ENCODE results near the gene LSP1. TPM values are rescaled to one million over a fixed set of nuclear protein-coding genes. Genes with fewer than 3 reads are reported as not detected.
A peak's percentile ranks its signal among the peaks of the same experiment; 100 is the strongest.

The LSP1 gene
- total and polyA plus RNA-seq, 2 donors from 2014 or later = 8.4 to 26.1 TPM

- Histone ChIP-seq H3K4me3 (ENCODE audit: low read length in 3 of 3) (no peak within 1 kb of the TSS), H3K4me1 (ENCODE audit: control insufficient read depth in 2 of 3, insufficient read depth in 2 of 3, low read depth in 1 of 3, low read length in 3 of 3) (peaks cover 0 to 10% (median 0%) of the 10 kb centered on the region in 3 donors), H3K9me3 (ENCODE audit: control insufficient read depth in 2 of 3, insufficient read depth in 1 of 3, low read length in 3 of 3) (no peaks in the 10 kb centered on the region), H3K9ac (ENCODE audit: low read length in 3 of 3) (peak within 1 kb of the TSS in 1 of 3 donors; percentile 40), H3K27ac (ENCODE audit: low read depth in 2 of 2, low read length in 2 of 2) (peak within 1 kb of the TSS; percentile 76 to 91), H3K27me3 (ENCODE audit: control insufficient read depth, insufficient read depth, low read length) (no peaks in the 10 kb centered on the region), H3K36me3 (ENCODE audit: control insufficient read depth in 2 of 3, insufficient read depth in 3 of 3, low read length in 3 of 3) (no peaks in the 10 kb centered on the region)
- DNase-seq = peak in 2 of 5 donors; percentile 42 to 84
- intact Hi-C loops (cut with DNase I) = loop anchor here (5.0 to 10.0 kb wide), 2 partner anchors 143 to 320 kb away; no protein-coding TSS in a partner anchor
- FAIRE-seq = no peak
- no peak for TF ChIP-seq CTCF (IDR thresholded peaks at IDR 0.05; ENCODE audit: borderline replicate concordance, extremely low read depth, insufficient read depth)
These were observed 17.9 kb upstream of the LSP1 start, which contains the start of gene SYT8 for GRCh38 chr11:1834779-1835670. TSS of gene SYT8 (plus strand) at chr11:1834990. CDS start at chr11:1835106, 116 bp downstream.

- DNase-seq = peak in 1 of 5 donors; percentile 48
- Histone ChIP-seq H3K9me3 (ENCODE audit: control insufficient read depth in 2 of 3, insufficient read depth in 1 of 3, low read length in 3 of 3) (no peaks in the 10 kb centered on the region), H3K4me3 (ENCODE audit: low read length in 3 of 3) (no peak overlapping the region), H3K27ac (ENCODE audit: low read depth in 2 of 2, low read length in 2 of 2) (no peak overlapping the region), H3K4me1 (ENCODE audit: control insufficient read depth in 2 of 3, insufficient read depth in 2 of 3, low read depth in 1 of 3, low read length in 3 of 3) (peaks cover 0 to 9% (median 0%) of the 10 kb centered on the region in 3 donors), H3K27me3 (ENCODE audit: control insufficient read depth, insufficient read depth, low read length) (no peaks in the 10 kb centered on the region), H3K36me3 (ENCODE audit: control insufficient read depth in 2 of 3, insufficient read depth in 3 of 3, low read length in 3 of 3) (no peaks in the 10 kb centered on the region), H3K9ac (ENCODE audit: low read length in 3 of 3) (no peak overlapping the region)
- no peak for TF ChIP-seq CTCF (IDR thresholded peaks at IDR 0.05; ENCODE audit: borderline replicate concordance, extremely low read depth, insufficient read depth)
- intact Hi-C loops (cut with DNase I) = loop anchor here (10.0 kb wide), 1 partner anchor 319 kb away; no protein-coding TSS in a partner anchor
- no peak for FAIRE-seq
These were observed 17.2 kb upstream of the LSP1 start for GRCh38 chr11:1835671-1836010.

- no peak overlapping the region for H3K4me3 ChIP-seq (ENCODE audit: low read length in 3 of 3)
These were observed 16.6 kb upstream of the LSP1 start for GRCh38 chr11:1836011-1836945.

More at GRCh38 chr11:1836011-1836945, 16.6 kb upstream of the LSP1 start:
- Histone ChIP-seq H3K27ac (ENCODE audit: low read depth in 2 of 2, low read length in 2 of 2) (no peak overlapping the region), H3K27me3 (ENCODE audit: control insufficient read depth, insufficient read depth, low read length) (no peaks in the 10 kb centered on the region), H3K36me3 (ENCODE audit: control insufficient read depth in 2 of 3, insufficient read depth in 3 of 3, low read length in 3 of 3) (no peaks in the 10 kb centered on the region), H3K9me3 (ENCODE audit: control insufficient read depth in 2 of 3, insufficient read depth in 1 of 3, low read length in 3 of 3) (no peaks in the 10 kb centered on the region), H3K4me1 (ENCODE audit: control insufficient read depth in 2 of 3, insufficient read depth in 2 of 3, low read depth in 1 of 3, low read length in 3 of 3) (peaks cover 0 to 8% (median 0%) of the 10 kb centered on the region in 3 donors), H3K9ac (ENCODE audit: low read length in 3 of 3) (no peak overlapping the region)
- FAIRE-seq = no peak
- intact Hi-C loops (cut with DNase I) = loop anchor here (10.0 kb wide), 1 partner anchor 319 kb away; no protein-coding TSS in a partner anchor
- peak in 2 of 5 donors; percentile 56 to 78 for DNase-seq
- TF ChIP-seq CTCF (IDR thresholded peaks at IDR 0.05; ENCODE audit: borderline replicate concordance, extremely low read depth, insufficient read depth) = no peak
